Activated T-cell treated with anti-CD3 and anti-CD28 coated beads, Interleukin-2, amount 50 U/mL, for 48 hours (primary cell): ENCODE data around the gene ZG16B.

Experiments used
- DNase-seq, 2 experiments: peaks; one replicate each; pipeline ENCODE4 v3.0.0-alpha.2; 2020

ZG16B gene

DNA sequence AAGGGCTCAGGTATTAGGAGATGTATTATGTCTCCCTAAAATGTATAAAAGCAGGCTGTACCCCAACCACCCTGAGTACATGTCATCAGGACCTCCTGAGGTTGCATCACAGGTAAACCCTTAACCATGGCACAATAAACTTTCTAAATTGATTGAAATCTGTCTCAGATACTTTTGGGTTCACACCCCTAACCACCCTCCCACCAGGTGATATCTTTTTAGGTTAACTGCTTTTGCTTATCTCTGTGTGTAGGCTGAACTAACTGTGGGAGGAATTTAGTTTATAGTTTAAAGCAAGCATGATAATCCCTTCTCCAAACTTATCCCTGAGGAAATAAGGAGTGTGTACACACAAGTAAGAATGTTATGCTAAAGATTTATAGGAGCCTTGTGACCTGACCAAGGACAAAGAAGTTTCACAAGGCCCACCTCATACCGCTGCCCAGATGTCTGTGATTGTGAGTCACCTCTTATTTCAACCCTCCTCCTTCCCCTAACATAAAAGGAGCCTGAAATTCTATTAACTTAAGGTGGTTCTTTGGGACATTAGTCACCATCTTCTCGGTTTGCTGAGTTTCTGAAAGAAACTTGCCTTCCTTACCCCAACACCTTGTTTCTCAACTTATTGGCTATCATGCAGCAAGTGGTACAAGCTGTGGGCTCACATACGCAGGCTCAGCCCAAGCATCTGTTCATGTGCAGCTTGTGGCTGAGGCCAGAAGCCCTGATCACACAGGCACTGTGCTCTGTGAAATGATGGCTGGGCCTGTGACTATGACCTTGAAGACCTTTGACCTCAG is 16.6 kb downstream of the ZG16B start:
- DNase-seq = no peak

DNA sequence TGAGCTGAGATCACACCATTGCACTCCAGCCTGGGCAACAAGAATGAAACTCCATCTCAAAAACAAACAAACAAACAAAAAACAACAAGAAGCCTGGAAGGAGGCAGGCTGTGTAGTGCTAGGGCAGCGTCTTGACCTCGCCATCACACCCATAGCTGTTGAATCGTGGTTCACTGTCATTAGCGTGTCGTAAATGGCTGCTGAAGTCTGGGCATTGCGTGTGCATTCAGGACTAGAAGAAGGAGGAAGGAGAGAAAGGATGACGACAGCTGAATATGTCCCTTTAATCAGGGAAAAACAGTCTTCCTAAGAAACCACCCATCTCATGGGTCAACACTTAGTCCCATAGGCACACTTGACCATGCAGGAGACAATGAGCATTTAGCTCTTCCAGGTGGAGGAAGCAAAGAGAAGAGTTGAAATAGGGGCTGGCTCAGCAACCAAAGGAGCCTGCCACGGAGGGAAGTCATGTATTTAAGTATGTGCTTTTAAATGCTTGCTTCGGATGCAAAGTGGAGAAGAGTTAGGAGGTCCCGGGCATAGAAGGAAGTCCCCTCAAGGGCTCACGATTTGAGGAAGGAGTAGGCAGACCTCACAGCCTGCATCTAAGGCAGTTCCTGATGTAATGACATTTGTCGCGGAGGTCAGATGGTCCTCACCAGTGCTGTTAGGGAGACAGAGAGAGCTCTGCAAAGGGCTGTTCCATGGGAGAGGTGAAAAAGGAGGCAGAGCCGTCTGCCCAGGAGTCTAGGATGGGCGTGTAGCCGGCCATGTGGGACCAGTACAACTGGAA is 19.0 kb downstream of the ZG16B start:
- no peak for DNase-seq

DNA sequence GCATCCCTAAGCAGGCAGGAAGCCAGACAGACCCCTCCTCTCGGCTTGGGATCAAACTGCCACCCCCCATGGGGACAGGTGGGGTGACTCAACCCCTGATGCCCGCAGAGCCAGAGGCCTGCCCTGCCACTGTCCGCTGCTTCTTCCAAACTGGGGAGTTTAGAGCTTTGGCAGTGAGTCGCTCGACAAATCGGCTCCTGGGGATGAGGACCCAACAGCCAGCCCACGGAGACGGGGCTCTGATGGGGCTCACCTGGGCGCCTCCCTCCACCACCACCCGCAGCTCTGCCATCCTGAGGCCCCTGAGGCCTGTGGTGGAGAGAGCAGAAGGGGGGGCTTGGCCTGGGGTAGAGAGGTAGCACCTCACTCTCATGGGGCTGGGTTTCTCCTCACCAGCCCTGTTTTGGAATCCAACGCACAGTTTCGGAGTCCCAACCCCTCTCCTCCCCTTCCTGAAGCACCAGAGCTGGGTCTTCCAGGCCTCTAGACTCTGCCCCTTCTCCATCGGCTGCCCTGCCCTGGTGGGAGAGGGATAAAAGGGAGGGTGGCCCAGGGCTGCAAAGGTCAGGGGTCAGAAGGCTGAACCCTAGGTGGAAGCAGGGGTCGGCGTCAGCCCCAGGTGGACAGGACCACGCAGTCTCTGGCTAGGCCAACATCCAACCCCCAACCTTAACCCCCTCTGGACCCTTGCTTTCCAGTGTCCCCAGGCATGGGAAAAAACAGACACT is 22.1 kb downstream of the ZG16B start:
- no peak for DNase-seq

DNA sequence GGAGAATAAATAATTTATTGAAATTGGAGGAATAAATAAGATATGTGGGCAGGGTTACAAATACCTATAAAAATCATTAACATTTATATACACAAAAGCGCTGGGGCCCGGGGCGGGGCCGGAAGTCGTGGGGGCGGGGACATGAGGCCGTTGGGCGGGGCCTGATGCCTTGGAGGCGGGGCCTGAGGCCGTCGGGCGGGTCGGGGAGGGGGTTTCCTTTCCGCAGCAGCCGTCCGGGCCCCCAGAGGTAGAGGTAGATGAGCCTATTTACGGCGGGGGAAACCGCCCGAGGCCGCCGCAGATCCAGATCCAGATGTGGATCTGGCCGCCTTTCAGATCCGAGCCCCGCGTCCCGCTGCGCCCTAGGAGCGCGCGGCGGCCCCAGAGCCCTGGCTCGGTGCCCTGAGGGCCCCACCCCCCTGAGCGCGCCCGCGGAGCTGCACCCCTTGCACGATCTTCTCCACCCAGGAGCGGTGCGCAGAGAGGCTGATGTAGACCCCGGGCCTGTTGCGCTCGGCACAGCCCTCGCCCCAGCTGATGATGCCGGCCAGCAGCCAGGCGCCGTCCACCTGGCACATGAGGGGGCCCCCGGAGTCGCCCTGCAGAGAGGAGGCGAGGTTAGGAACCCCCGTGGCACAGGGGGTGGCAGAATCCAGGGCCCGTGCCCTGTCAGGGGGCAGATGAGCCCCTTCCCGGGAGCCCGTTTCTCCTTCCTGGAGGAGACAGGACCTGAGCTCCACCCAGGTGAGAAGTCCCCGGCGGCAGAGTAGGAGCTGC is 22.8 kb downstream of the ZG16B start:
- no peak for DNase-seq

DNA sequence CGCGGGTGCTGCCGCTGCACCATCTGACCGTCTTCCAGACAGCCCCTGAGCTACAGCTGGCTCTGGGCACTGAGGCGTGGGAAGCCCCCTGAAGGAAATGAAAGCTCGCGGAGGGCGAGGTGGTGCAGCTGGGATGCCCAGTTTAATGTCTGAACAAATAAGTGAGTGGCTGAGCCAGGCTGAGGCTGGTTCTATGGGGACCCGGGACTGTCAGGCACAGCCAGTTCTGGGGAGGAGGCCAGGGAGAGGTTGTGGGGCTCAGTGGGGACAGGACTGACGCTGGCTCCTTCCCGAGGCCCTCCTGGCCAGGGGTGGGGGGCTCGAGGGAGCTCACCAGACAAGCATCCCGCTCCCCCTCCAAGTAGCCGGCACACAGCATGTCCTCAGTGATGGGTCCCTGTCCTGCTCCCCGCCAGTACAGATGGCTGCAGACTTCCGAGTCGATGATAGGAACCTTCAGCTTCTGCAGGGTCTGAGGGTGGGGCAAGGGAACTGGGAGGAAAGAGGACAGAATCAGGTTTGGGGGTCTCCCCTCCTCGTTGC is 23.5 kb downstream of the ZG16B start:
- DNase-seq = no peak

DNA sequence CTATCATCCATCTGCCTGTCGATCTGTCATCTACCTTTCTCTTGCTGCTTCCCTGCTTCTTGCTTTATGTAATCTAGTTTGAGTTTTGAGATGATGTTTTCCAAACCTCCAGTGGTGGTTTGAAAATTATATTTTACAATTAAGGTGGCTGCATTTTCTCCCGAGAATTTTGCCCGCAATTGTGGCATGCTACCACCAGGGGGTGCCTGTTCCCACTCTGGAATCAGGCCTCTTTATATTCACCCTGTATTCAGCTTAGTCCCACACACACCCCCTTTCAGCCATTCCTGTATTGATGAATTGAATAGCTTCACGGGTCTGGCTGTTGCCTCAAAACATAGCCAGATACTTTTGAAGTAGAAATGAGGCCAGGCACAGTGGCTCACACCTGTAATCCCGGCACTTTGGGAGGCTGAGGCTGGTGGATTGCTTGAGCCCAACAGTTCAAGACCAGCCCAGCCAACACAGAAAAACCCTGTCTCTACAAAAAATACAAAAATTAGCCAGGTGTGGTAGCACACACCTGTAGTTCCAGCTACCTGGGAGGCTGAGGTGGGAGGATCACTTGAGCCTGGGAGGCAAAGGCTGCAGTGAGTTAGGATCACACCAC is 24.7 kb downstream of the ZG16B start:
- DNase-seq = peak; percentile 55 to 59

GRCh38 chr16:2855536-2855935 is 25.4 kb downstream of the ZG16B start:
- DNase-seq = no peak

DNA sequence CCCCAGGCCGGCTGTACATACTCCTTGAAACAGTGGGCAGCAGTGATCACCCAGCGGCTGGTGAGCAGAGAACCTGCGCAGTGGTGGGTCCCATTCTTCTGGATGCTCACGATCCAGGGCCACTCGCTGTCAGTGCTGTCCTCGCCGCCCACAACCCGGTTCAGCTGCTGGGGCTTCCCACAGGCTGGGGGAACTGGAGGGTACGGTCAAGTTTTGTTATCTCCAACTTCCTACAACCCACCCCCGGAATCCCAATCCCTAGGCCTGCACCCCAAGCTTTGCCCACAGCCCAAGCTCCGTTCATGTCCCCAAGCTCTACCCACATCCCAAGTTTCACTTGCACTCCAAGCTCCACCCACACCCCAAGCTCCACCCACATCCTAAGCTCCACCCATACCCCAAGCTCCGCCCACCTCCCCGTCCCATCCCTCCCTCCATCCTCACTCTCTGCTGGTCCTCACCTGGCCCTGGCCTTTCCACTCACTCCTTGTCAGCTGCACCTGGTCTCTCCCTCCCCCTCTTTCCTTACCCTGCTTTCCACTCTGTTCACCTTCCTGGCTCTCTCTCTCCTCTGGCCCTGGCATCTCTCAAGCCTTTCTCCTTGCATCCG is 26.1 kb downstream of the ZG16B start:
- peak; percentile 51 to 66 for DNase-seq

DNA sequence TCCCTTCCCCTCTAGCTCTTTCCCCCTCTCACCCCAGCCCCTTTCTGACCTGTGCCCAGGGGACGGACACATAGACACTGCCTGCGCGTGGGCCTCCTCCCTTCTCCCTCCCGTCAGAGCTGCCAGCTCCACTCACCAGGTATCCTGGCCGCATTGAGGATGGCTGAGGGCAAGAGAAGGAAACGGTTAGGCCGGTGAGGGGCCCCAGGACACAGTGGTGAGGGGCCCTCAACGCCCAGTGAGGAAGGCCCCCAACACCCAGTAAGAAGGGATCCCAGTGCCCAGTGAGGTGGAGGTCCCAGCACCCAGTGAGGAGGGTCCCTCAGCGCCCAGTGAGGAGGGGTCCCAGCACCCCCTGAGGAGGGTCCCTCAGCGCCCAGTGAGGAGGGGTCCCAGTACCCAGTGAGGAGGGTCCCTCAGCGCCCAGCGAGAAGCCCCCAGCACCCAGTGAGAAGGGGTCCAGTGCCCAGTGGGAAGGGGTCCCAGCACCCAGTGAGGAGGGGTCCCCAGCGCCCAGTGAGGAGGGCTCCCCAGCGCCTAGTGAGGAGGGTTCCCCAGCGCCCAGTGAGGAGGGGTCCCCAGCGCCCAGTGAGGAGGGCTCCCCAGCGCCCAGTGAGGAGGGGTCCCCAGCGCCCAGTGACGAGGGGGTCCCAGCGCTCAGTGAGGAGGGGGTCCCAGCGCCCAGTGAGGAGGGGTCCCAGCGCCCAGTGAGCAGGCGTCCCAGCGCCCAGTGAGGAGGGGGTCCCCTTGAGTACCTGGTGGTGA is 26.8 kb downstream of the ZG16B start:
- DNase-seq = no peak

DNA sequence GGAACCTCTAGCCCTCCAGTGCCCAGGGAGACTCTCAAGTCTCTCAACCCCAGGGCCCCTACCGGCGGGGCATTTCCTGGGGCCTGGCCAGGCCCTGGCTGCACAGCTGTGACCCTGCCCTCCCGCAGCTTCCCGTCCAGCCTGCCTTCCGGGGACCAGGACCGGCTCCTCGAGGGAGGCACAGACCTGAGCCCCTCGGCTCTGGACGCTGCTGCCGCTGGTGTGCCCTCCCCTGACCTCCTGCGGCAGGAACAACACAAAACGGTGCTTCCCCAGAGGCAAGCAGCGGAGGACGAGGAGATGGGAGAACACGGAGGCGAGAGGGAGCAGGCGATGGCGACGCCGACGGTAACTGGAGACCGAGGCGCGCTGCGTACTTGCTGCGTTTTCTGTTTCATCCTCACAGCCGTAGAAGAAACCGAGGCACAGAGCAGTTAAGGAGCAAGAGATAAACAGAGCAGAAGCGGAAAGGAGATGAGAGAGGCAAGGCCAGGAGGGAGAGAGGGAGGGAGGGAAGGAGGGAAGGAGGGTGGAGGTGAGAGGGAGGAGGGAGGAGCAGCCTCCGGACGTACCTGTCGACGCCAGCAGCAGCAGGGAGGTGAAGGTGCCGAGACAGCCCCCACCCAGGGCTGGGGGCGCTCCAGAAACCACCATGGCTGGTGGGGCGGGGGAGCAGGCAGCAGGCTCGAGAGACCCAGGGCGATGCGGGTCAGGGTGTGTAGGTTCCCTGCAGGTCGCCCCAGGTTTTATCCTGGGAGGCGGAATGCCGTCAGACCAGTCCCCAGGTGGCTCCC is 27.5 kb downstream of the ZG16B start, which contains the start of gene PRSS22:
Gene PRSS22, minus strand, starts transcription at position 720 of the 794 bp plus-strand sequence. Its CDS starts 66 bp downstream, at position 654.
- no peak for DNase-seq

GRCh38 chr16:2858245-2859025 is 28.3 kb downstream of the ZG16B start:
- DNase-seq = no peak

GRCh38 chr16:2859686-2860265 is 29.7 kb downstream of the ZG16B start:
- no peak for DNase-seq

DNA sequence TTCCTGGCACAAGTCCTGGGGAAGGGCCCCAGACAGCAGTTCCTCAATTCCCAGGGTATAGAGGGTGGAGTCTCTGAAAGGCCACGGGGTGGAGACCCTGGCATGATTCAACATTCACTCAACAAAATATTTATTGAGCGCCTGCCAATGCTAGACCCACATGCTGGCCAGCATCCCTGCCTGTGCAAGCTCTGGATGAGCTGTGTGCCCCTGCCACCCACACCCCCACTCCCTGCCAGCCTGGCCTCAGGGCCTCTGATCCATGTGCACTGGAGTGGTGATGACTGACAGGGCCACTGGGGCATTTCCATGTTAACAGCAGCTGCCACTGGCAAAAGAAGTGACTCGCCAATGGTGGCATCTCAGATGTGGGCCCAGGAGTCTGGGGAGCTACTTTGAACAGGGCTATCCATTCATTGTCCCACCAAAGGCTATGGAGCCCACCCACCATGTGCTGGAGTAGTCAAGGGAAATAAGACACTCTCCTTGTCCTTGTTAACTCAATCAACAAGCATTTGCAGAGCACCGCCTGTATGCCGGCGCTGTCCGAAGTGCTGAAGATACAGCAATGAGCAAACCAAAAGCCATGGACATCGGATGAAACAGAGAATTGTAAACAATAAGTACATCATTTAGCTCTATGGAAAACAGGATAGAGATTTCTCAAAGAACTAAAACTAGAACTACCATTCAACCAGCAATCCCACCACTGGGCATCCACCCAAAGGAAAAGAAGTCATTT is 30.9 kb downstream of the ZG16B start:
- DNase-seq = no peak

DNA sequence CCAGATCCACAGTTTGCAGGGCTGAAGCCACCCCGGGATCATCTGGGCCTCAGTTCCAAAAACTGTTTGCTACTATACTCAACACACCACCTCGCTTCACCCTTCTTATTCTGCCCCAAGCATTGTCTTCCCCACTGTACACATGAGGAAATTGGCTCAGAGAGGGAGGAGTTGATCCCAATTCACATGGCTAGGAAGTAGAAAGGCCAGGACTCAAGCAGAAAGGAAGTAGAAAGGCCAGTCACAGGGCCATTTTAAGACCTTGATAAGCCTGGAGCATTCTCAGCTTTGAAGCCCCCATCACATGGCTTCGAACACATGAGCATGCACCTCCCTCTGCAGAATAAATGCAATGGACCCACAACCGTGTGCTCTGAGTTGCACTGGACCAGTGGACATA is 35.5 kb downstream of the ZG16B start:
- DNase-seq = no peak

DNA sequence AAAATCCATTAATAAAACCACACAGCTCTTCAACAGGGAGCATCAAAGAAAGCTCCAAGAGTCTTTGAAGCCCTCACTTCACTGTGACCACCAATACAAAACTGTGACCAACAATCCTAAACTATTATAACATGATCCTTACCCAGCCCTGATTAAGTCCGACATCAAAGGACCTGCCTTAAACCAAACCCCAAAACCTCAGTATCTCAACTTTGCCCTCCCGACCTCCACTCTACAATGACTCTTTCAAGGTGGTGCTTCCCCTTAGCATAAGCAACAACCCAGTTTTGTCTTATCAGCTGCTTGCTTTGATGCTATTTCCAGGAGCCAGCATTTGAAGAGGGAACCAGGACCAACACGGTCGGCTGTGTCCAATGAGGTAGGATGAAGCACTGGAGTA is 36.3 kb downstream of the ZG16B start:
- no peak for DNase-seq

DNA sequence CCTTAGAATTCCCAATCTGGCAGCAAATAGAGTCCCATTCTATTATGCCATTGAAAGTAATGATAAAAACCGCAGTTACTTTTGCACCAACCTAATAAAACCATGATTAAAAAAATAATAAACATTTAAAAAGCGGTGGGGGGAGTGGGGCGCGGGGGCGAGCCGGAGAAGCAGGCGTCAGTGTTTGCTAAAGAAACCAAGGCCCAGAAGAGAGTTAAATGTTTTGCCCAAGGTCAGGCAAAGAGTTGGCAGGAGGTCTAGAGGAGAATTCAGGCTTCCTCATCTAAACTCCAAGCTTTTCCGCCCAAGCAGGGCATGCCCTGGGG is 37.5 kb downstream of the ZG16B start:
- no peak for DNase-seq

GRCh38 chr16:2867987-2868789 is 38.1 kb downstream of the ZG16B start:
- peak; percentile 99 for DNase-seq
